ENCODE measurements around the gene SIGMAR1.
"Not testable (repeated sequence)": the region's sequence is repeated elsewhere in the genome, so short reads cannot be mapped to it uniquely, and the experiment has no call there.

Gene SIGMAR1

DNA sequence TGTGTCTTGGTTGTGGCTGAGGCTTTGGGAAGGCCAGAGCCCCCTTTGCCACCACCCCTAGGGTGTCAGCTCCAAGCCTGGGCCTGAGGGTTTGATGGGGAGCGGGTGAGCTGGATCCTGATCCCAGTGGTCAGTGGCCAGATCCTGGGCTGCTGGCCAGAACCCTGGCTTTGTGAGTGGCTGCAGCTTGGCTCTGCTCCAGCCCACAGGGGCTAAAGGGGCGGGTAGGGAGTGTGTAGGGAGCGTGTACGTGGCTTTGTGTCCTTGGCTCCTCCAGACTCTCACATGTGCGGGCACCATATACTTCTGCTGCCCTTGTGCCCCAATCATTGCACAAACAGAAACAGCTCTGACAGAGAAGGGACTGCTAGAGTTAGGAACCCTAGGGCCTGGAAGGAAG lies 13.2 kb upstream of the SIGMAR1 start:
- H3K4me3 Mint-ChIP-seq, result no peak overlapping the region
- H3K27ac Mint-ChIP-seq, result no peak overlapping the region
- H3K9me3 Mint-ChIP-seq, result no peaks in the 10 kb centered on the region
- H3K4me1 Mint-ChIP-seq (ENCODE audit: low read depth), result peaks cover 50% of the 10 kb centered on the region
- H3K36me3 Mint-ChIP-seq (ENCODE audit: low read depth), result peaks cover 42% of the 10 kb centered on the region
- intact Hi-C loops (cut with micrococcal nuclease), result no loop called here
- peaks cover 20% of the 10 kb centered on the region for H3K27me3 Mint-ChIP-seq

DNA sequence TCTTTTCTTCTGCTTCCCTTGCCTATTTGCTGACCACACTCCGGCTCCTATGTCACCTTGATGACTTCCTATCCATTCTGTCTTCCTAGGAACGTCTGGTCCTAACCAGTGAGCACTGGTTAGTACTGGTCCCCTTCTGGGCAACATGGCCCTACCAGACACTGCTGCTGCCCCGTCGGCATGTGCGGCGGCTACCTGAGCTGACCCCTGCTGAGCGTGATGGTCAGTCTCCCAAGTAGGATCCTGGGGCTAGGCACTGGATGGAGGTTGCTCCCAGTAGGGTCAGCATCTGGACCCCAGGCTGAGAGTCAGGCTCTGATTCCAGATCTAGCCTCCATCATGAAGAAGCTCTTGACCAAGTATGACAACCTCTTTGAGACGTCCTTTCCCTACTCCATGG lies 11.1 kb upstream of the SIGMAR1 start:
- no peak overlapping the region for H3K4me3 Mint-ChIP-seq
- H3K27me3 Mint-ChIP-seq, result peaks cover 8% of the 10 kb centered on the region
- H3K4me1 Mint-ChIP-seq (ENCODE audit: low read depth), result peaks cover 45% of the 10 kb centered on the region
- no peaks in the 10 kb centered on the region for H3K9me3 Mint-ChIP-seq
- intact Hi-C loops (cut with micrococcal nuclease), result no loop called here
- H3K36me3 Mint-ChIP-seq (ENCODE audit: low read depth), result peaks cover 42% of the 10 kb centered on the region
- H3K27ac Mint-ChIP-seq, result no peak overlapping the region

DNA sequence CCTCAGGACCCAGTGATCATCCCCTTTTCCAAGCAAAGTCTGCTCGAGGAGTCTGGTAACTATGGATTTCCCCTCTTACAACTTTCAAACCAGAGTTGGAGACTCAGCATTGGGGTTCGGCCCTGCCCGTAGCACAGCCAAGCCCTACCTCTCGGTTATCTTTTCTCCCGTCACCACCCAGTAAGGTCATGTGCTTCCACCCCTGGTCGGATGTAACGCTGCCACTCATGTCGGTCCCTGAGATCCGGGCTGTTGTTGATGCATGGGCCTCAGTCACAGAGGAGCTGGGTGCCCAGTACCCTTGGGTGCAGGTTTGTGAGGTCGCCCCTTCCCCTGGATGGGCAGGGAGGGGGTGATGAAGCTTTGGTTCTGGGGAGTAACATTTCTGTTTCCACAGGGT lies 10.1 kb upstream of the SIGMAR1 start:
- H3K27me3 Mint-ChIP-seq, result peaks cover 3% of the 10 kb centered on the region
- H3K27ac Mint-ChIP-seq, result peak overlapping the region; percentile 87
- H3K9me3 Mint-ChIP-seq, result no peaks in the 10 kb centered on the region
- peaks cover 42% of the 10 kb centered on the region for H3K36me3 Mint-ChIP-seq (ENCODE audit: low read depth)
- intact Hi-C loops (cut with micrococcal nuclease), result loop anchor here (1.0 kb wide), 1 partner anchor 17 kb away; no protein-coding TSS in a partner anchor
- H3K4me1 Mint-ChIP-seq (ENCODE audit: low read depth), result peaks cover 38% of the 10 kb centered on the region
- H3K4me3 Mint-ChIP-seq, result peak overlapping the region; percentile 83

DNA sequence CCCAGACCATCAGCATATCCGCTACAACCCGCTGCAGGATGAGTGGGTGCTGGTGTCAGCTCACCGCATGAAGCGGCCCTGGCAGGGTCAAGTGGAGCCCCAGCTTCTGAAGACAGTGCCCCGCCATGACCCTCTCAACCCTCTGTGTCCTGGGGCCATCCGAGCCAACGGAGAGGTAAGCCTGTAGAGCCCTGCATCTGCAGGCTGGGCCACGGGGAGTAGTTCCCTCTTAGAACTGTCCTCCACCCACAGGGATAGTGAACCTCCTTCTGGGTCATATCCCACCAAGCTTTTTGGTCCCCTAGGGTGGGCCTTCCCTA lies 9.5 kb upstream of the SIGMAR1 start:
- H3K36me3 Mint-ChIP-seq (ENCODE audit: low read depth), result peaks cover 42% of the 10 kb centered on the region
- no peaks in the 10 kb centered on the region for H3K27me3 Mint-ChIP-seq
- intact Hi-C loops (cut with micrococcal nuclease), result loop anchor here (1.0 kb wide), 1 partner anchor 17 kb away; no protein-coding TSS in a partner anchor
- H3K4me3 Mint-ChIP-seq, result peak overlapping the region; percentile 83
- peak overlapping the region; percentile 87 for H3K27ac Mint-ChIP-seq
- no peaks in the 10 kb centered on the region for H3K9me3 Mint-ChIP-seq
- peaks cover 32% of the 10 kb centered on the region for H3K4me1 Mint-ChIP-seq (ENCODE audit: low read depth)

DNA sequence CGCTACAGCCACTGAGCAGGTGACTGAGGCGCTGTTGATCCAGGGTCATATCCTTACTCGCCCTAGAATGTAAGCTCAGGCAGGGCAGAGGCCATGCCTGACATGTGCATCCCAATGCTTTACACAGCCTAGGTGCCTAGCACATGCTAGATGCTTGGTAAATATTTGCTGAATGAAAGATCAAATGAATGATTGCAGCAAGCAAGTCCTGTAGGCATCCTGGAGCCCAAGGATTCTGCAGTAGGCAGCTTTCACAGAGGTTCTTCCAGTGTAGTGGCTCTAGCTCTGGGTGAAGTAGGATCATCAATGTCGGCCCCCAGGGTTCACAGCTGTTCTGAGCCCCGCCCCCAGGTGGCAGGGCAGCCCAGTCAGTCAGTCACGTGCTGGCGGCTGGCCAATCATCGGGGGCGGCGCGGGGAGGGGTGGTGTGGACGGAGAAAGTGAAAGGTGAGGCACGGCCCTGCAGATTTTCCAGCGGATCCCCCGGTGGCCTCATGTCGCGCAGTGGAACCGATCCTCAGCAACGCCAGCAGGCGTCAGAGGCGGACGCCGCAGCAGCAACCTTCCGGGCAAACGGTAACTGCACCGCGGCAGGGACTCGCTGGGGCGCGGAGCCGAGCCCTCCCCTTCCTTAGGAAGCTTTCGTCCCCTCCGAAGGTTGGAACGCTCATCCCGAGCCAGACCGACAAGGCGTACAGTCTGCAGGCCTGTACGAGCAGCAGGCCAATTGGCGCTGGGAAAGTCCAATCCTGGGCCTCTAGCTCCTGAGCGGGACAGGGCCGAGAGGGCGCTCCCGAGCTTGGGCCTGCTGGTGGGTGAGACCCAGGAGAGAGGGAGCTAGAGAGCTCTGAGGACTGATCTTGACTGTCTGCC lies 8.9 kb upstream of the SIGMAR1 start, which contains the start of gene GALT:
Gene GALT, plus strand, starts transcription at position 465 of the 873 bp plus-strand sequence. Its CDS starts 30 bp downstream, at position 495.
- Mint-ChIP-seq H3K9me3 (no peaks in the 10 kb centered on the region), H3K4me3 (peak within 1 kb of the TSS; percentile 83), H3K27me3 (no peaks in the 10 kb centered on the region), H3K36me3 (ENCODE audit: low read depth) (peaks cover 42% of the 10 kb centered on the region), H3K27ac (peak within 1 kb of the TSS; percentile 87), H3K4me1 (ENCODE audit: low read depth) (peaks cover 28% of the 10 kb centered on the region)
- intact Hi-C loops (cut with micrococcal nuclease), result loop anchor here (1.0 kb wide), 1 partner anchor 18 kb away; no protein-coding TSS in a partner anchor

DNA sequence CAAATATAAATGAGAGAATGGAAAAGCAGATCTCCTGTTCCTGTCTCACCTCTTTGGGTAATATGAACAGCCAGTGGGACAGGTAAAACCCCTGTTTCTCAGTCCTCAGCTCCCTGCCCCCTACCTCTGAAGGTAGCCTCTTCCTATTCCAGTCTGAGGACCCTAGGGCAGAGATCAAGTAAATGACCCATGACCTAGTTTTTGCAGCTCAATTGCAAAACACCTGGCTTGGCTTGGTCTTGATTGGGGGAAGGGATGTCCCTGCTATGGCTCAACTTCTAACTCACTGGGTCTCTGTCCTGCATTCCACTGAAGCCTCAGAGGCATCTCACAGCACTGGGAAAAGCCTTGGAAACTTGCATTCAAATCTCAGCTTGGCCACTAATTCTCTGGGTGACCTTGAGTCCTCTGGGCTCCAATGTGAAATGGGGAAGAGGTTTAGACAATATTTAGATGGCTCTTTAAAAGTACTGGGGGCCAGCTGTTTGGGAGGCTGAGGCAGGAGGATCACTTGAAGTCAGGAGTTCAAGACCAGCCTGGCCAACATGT lies 7.3 kb upstream of the SIGMAR1 start:
- Mint-ChIP-seq H3K27ac (no peak overlapping the region), H3K4me3 (no peak overlapping the region)

DNA sequence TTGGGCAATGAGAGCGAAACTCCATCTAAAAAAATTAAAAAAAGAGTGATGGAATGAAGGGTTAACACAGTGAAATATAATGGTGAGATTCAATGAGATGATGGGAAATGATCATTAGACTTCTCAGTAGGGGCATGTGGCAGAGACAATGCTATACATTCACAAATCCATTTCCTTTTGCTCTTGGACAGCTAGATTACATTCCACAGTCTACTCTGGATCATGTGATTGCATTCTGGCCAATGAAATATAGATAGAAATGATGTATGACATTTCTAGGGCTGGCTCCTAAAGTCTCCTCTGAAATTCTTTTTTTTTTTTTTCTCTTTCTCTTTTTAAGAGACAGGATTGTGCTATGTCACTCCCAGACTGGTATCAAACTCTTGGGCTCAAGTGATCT lies 5.1 kb upstream of the SIGMAR1 start:
- intact Hi-C loops (cut with micrococcal nuclease), result no loop called here
- H3K27me3 Mint-ChIP-seq, result no peaks in the 10 kb centered on the region
- H3K4me3 Mint-ChIP-seq, result no peak overlapping the region
- H3K9me3 Mint-ChIP-seq, result no peaks in the 10 kb centered on the region
- H3K27ac Mint-ChIP-seq, result no peak overlapping the region
- peaks cover 32% of the 10 kb centered on the region for H3K4me1 Mint-ChIP-seq (ENCODE audit: low read depth)
- H3K36me3 Mint-ChIP-seq (ENCODE audit: low read depth), result peaks cover 9% of the 10 kb centered on the region

More for the DNA sequence above, 7.3 kb upstream of the SIGMAR1 start:
- H3K9me3 Mint-ChIP-seq, result no peaks in the 10 kb centered on the region
- no peaks in the 10 kb centered on the region for H3K27me3 Mint-ChIP-seq
- peaks cover 32% of the 10 kb centered on the region for H3K4me1 Mint-ChIP-seq (ENCODE audit: low read depth)
- H3K36me3 Mint-ChIP-seq (ENCODE audit: low read depth), result peaks cover 31% of the 10 kb centered on the region
- intact Hi-C loops (cut with micrococcal nuclease), result no loop called here

DNA sequence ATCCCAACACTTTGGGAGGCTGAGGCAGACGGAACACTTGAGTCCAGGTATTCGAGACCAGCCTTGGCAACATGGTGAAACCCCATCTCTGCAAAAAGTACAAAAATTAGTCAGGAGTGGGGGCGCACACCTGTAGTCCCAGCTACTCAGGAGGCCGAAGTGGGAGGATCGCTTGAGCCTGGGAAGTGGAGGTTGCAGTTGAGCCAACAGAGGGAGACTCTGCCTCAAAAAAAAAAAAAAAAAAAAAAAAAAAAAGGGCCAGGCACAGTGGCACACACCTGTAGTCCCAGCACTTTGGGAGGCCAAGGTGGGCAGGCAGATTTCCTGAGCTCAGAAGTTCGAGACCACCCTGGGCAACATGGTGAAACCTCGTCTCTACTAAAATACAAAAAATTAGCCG lies 1.7 kb upstream of the SIGMAR1 start:
- intact Hi-C loops (cut with micrococcal nuclease); H3K27ac Mint-ChIP-seq; H3K27me3 Mint-ChIP-seq; H3K9me3 Mint-ChIP-seq; H3K4me3 Mint-ChIP-seq: not testable (repeated sequence)
- Mint-ChIP-seq H3K36me3 (ENCODE audit: low read depth) (peaks cover 15% of the 10 kb centered on the region), H3K4me1 (ENCODE audit: low read depth) (peaks cover 39% of the 10 kb centered on the region)

DNA sequence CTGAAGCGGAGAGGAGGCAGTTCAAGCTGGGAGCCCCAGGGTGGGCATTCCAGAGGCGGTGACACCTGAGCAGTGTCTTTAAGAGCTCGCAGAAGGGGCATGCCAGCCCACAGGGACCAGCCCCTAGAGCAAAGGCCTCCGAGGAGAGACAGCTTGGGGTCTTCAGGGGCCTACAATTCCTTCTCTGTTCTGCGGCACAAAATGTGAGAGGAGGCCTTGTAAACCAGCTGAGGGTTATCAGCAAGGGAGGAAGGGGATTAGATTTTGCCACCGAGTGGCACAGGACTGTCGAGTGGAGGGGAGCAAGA lies 505 bp upstream of the SIGMAR1 start:
- H3K9me3 Mint-ChIP-seq, result no peaks in the 10 kb centered on the region
- peak overlapping the region; percentile 98 for H3K27ac Mint-ChIP-seq
- intact Hi-C loops (cut with micrococcal nuclease), result no loop called here
- H3K27me3 Mint-ChIP-seq, result no peaks in the 10 kb centered on the region
- peaks cover 15% of the 10 kb centered on the region for H3K36me3 Mint-ChIP-seq (ENCODE audit: low read depth)
- peaks cover 39% of the 10 kb centered on the region for H3K4me1 Mint-ChIP-seq (ENCODE audit: low read depth)
- peak overlapping the region; percentile 91 for H3K4me3 Mint-ChIP-seq

DNA sequence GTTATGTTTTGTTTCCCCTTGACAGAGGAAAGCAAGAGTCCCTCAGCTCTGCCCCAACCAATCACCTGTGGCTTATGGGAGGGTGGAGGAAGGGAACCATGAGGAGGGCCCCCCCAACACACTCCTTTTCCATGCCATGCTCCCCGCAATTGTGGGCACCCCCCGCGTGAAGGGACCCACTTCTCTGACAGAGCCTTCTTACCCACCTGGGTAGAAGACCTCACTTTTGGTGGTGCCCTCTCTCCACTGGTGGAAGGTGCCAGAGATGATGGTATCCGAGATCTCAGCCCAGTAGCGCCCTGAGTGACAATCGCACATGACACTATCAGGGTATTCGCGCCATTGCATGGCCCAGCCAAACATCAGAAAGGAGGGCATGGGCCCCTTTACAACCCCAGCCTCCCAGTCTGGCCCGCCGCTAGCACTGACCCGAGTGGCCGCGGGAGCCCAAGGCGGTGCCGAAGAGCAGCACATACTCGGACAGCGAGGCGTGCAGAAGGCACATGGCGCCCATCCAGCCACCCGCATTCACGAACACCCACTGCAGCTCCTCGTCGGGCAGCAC lies 714 bp downstream of the SIGMAR1 start:
- Mint-ChIP-seq H3K27me3 (peaks cover 9% of the 10 kb centered on the region), H3K4me3 (peak overlapping the region; percentile 91), H3K36me3 (ENCODE audit: low read depth) (peaks cover 15% of the 10 kb centered on the region), H3K9me3 (no peaks in the 10 kb centered on the region), H3K27ac (peak overlapping the region; percentile 98), H3K4me1 (ENCODE audit: low read depth) (peaks cover 39% of the 10 kb centered on the region)
- intact Hi-C loops (cut with micrococcal nuclease), result loop anchor here (1.0 kb wide), 1 partner anchor 28 kb away; no protein-coding TSS in a partner anchor

DNA sequence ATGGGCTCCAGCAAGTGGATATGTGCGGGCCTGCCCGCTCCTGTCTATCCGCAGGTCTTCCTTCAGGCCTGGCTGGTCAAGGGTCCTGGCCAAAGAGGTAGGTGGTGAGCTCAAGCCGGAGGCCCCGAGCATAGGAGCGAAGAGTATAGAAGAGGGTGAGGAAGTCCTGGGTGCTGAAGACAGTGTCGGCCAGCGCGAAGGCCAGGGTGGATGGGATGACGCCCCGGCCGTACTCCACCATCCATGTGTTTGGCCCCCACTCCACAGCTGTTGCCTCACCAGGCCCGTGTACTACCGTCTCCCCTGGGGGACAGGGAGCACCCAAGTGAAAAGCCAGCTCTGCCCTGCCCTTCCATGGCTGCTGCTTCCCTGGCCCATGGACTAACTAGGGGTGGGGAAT lies 2.0 kb downstream of the SIGMAR1 start:
- intact Hi-C loops (cut with micrococcal nuclease), result loop anchor here (2.0 kb wide), 1 partner anchor 89 kb away; no protein-coding TSS in a partner anchor
- Mint-ChIP-seq H3K27me3 (peaks cover 22% of the 10 kb centered on the region), H3K4me1 (ENCODE audit: low read depth) (peaks cover 33% of the 10 kb centered on the region), H3K9me3 (no peaks in the 10 kb centered on the region), H3K36me3 (ENCODE audit: low read depth) (peaks cover 15% of the 10 kb centered on the region), H3K4me3 (no peak overlapping the region), H3K27ac (peak overlapping the region; percentile 11)

DNA sequence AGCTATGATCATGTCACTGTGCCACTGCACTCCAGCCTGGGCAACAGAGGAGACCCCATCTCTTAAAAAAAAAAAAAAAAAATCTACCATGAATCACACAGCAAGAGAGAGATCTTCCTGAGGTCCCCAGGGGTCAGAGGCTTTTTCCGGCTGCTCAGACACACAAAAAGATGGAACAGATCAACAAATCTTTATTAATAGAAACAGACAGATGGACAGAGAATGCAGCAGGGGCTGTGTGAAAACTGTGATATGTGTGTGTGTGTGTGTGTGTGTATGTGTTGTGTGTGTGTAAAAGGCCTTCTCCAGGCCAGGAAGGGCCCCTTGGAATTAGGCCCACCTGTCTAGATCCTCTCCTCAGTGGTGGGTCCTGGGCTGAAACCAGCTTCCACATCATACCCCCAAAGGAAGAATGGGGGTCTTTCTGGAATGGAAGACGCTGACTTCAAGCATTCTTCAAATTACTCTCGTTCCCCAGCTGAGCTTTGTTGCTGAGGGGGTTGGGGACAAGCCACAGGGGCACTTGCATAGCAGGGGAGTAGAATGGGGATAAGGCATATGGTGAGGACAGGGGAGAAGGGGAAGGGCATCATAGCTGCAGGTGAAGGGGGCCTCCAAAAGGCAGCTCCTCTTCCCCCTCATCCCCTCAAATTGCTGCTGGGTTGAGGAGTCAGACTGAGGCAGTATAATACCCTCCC lies 2.9 kb downstream of the SIGMAR1 start:
- Mint-ChIP-seq H3K27ac (no peak overlapping the region), H3K4me3 (no peak overlapping the region), H3K36me3 (ENCODE audit: low read depth) (peaks cover 15% of the 10 kb centered on the region), H3K27me3 (peaks cover 30% of the 10 kb centered on the region), H3K4me1 (ENCODE audit: low read depth) (peaks cover 33% of the 10 kb centered on the region), H3K9me3 (no peaks in the 10 kb centered on the region)
- intact Hi-C loops (cut with micrococcal nuclease), result loop anchor here (1.0 to 2.0 kb wide), 2 partner anchors 22 to 88 kb away; partner anchors contain the start of gene RPP25L

DNA sequence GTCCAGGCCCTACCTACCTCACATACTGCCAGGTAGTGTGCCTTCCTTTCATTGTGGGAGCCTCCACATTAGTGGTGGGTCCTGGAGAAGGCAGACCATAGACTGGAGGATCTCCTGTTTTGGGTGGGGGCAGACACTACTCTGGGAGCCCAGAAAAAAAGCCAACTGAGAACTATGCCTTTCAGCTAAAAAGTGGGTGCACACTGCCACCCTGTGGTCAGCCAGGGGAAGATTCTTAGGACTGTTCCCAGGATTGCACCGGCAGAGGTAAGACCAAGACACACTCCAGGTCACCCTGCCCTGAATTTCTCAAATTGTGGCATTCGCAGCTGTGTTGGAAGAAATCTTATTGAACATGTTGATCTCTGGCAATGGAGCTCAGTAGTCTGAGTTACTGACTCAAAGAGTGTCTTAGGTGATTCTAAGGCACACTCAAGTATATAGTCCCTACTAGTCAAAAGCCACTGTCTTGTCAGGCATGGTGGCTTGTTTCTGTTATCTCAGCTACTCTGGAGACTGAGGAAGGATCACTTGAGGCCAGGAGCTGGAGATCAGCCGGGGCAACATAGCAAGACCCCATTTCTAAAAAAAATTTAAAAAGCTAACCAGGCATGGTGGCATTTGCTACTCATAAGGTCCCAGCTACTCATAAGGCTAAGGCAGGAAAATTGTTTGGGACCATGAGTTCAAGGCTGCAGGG lies 3.6 kb downstream of the SIGMAR1 start:
- H3K36me3 Mint-ChIP-seq (ENCODE audit: low read depth), result peaks cover 15% of the 10 kb centered on the region
- intact Hi-C loops (cut with micrococcal nuclease), result loop anchor here (1.0 to 2.0 kb wide), 2 partner anchors 22 to 87 kb away; partner anchors contain the start of gene RPP25L
- H3K9me3 Mint-ChIP-seq, result no peaks in the 10 kb centered on the region
- peaks cover 37% of the 10 kb centered on the region for H3K27me3 Mint-ChIP-seq
- H3K4me3 Mint-ChIP-seq, result no peak overlapping the region
- peaks cover 38% of the 10 kb centered on the region for H3K4me1 Mint-ChIP-seq (ENCODE audit: low read depth)
- no peak overlapping the region for H3K27ac Mint-ChIP-seq

Measured in dendritic cell treated with granulocyte-macrophage colony-stimulating factor and Interleukin-4, amounts not matched to agents 40 ng/mL and 50 ng/mL, for 4 days (primary cell).